ENCODE measurements around the gene MMD2.
"Not testable (repeated sequence)": the region's sequence is repeated elsewhere in the genome, so short reads cannot be mapped to it uniquely, and the experiment has no call there.

Gene MMD2

GRCh38 chr7:4893929-4894475 is 65.0 kb downstream of the MMD2 start:
- no peak for DNase-seq (ENCODE audit: low read depth)

- not testable (repeated sequence) for DNase-seq (ENCODE audit: low read depth)
Observed at GRCh38 chr7:4893188-4893587, 65.8 kb downstream of the MMD2 start.

GRCh38 chr7:4891522-4891921 is 67.5 kb downstream of the MMD2 start:
- DNase-seq (ENCODE audit: low read depth): not testable (repeated sequence)

GRCh38 chr7:4889682-4890081 is 69.3 kb downstream of the MMD2 start:
- no peak for DNase-seq (ENCODE audit: low read depth)

- DNase-seq (ENCODE audit: low read depth): no peak
Observed at GRCh38 chr7:4888161-4888560, 70.8 kb downstream of the MMD2 start.

- no peak for DNase-seq (ENCODE audit: low read depth)
Observed at GRCh38 chr7:4886671-4887070, 72.3 kb downstream of the MMD2 start.

- no peak for DNase-seq (ENCODE audit: low read depth)
Observed at GRCh38 chr7:4885317-4885807, 73.6 kb downstream of the MMD2 start.

GRCh38 chr7:4884164-4884563 is 74.8 kb downstream of the MMD2 start:
- no peak for DNase-seq (ENCODE audit: low read depth)

GRCh38 chr7:4883372-4884144 is 75.4 kb downstream of the MMD2 start, which contains the start of gene RADIL:
Gene RADIL, minus strand, starts transcription at chr7:4883716. Its CDS starts 5,577 bp downstream, at chr7:4878139.
- peak; percentile 64 for DNase-seq (ENCODE audit: low read depth)

GRCh38 chr7:4883033-4883371 is 76.0 kb downstream of the MMD2 start:
- no peak for DNase-seq (ENCODE audit: low read depth)

- peak; percentile 77 for DNase-seq (ENCODE audit: low read depth)
Observed at GRCh38 chr7:4882169-4883032, 76.6 kb downstream of the MMD2 start.

- DNase-seq (ENCODE audit: low read depth): no peak
Observed at GRCh38 chr7:4880218-4880617, 78.8 kb downstream of the MMD2 start.

GRCh38 chr7:4879396-4880081 is 79.4 kb downstream of the MMD2 start:
- DNase-seq (ENCODE audit: low read depth): no peak

GRCh38 chr7:4878336-4879335 is 80.4 kb downstream of the MMD2 start:
- DNase-seq (ENCODE audit: low read depth): no peak

- DNase-seq (ENCODE audit: low read depth): no peak
Observed at GRCh38 chr7:4876586-4876985, 82.4 kb downstream of the MMD2 start.

- no peak for DNase-seq (ENCODE audit: low read depth)
Observed at GRCh38 chr7:4875391-4875790, 83.6 kb downstream of the MMD2 start.

- no peak for DNase-seq (ENCODE audit: low read depth)
Observed at GRCh38 chr7:4873071-4873944, 85.7 kb downstream of the MMD2 start.

GRCh38 chr7:4871930-4872675 is 86.9 kb downstream of the MMD2 start:
- no peak for DNase-seq (ENCODE audit: low read depth)

GRCh38 chr7:4871056-4871680 is 87.8 kb downstream of the MMD2 start:
- no peak for DNase-seq (ENCODE audit: low read depth)
